Measurements from ENCODE around the gene AMY1B. TPM values are rescaled to one million over a fixed set of nuclear protein-coding genes. Genes with fewer than 3 reads are reported as not detected.

The AMY1B gene
- total RNA-seq, 1 donor = not detected

Small RNAs within 50 kb of the gene (small RNA-seq; reads per million reads assigned to genes)
- gene AC105272.1 = not detected

Other genes with a start within 250 kb of the AMY1B start
- 19.9 and 31.5 TPM in 2 replicates for gene RNPC3, start 170.5 kb downstream of the AMY1B start, total RNA-seq (ENCODE audit: low replicate concordance)
- gene AMY2B, start 124.6 kb downstream of the AMY1B start, total RNA-seq (ENCODE audit: low replicate concordance) = 10.1 and 17.1 TPM in 2 replicates
- not detected in 2 replicates for gene AMY2A, start 78.8 kb downstream of the AMY1B start, total RNA-seq (ENCODE audit: low replicate concordance)
- not detected in 2 replicates for gene AMY1A, start 40.5 kb downstream of the AMY1B start, total RNA-seq (ENCODE audit: low replicate concordance)
- not detected in 2 replicates for gene AMY1C, start 53.7 kb upstream of the AMY1B start, total RNA-seq (ENCODE audit: low replicate concordance)

Data from fibroblast of the aortic adventitia (primary cell).